ENCODE measurements around the gene NEIL1. TPM values are rescaled to one million over a fixed set of nuclear protein-coding genes. Genes with fewer than 3 reads are reported as not detected.
"Not testable (repeated sequence)": the region's sequence is repeated elsewhere in the genome, so short reads cannot be mapped to it uniquely, and the experiment has no call there.

NEIL1 gene
- total RNA-seq, 1 donor from 2014 or later: 42.1 TPM

DNA sequence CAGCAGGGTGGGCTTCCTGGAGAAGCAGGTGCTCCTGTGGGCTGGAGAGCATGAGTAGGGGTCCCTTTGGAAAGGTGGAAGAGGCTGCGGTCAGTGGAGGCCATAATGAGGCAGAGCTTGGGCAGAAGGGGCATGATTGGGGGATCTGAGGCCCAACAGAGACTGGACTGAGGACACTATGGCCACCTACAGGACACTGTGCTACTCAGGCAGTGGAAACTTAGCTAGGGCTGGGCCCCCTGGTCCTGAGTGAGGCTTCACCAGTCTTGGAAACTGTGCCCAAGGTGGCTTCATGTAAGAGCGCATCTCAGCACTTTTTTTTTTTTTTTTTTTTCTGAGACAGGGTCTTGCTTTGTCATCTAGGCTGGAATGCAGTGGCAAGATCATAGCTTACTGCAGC, 17.3 kb upstream of the NEIL1 start:
- TF ChIP-seq CTCF (IDR thresholded peaks at IDR 0.05): no peak
- H3K27me3 ChIP-seq: no peaks in the 10 kb centered on the region
- no peaks in the 10 kb centered on the region for H3K4me1 ChIP-seq
- ATAC-seq (peak; percentile 10), DNase-seq (no peak)
- intact Hi-C loops (cut with DNase I): no loop called here
- H3K36me3 ChIP-seq: no peaks in the 10 kb centered on the region
- no peak overlapping the region for H3K27ac ChIP-seq
- H3K9me3 ChIP-seq: no peaks in the 10 kb centered on the region
- H3K4me3 ChIP-seq: no peak overlapping the region

DNA sequence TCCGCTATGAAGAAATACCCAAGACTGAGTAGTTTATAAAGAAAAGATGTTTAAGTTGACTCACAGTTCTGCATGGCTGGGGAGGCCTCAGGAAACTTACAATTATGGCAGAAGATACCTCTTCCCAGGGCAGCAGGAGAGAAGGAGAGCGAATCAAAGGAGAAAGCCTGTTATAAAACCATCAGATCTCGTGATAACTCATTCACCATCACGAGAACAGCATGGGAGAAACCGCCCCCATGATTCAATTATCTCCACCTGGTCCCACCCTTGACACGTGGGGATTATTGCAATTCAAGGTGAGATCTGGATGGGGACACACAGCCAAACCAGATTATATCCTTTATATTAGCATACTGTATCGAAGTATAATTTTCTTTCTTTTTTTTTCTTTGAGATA, 14.7 kb upstream of the NEIL1 start:
- H3K27me3 ChIP-seq; H3K27ac ChIP-seq; ATAC-seq; H3K9me3 ChIP-seq; intact Hi-C loops (cut with DNase I); H3K4me1 ChIP-seq; H3K36me3 ChIP-seq; H3K4me3 ChIP-seq; DNase-seq: not testable (repeated sequence)

- DNase-seq; H3K27ac ChIP-seq; H3K4me3 ChIP-seq; ATAC-seq; H3K4me1 ChIP-seq; intact Hi-C loops (cut with DNase I); H3K36me3 ChIP-seq; H3K9me3 ChIP-seq; H3K27me3 ChIP-seq: not testable (repeated sequence)
These were observed 13.0 kb upstream of the NEIL1 start for GRCh38 chr15:75333654-75334419.

- H3K27me3 ChIP-seq: no peaks in the 10 kb centered on the region
- H3K4me3 ChIP-seq: peak overlapping the region; percentile 73
- intact Hi-C loops (cut with DNase I): no loop called here
- no peak overlapping the region for H3K27ac ChIP-seq
- TF ChIP-seq CTCF (IDR thresholded peaks at IDR 0.05): no peak
- DNase-seq (no peak), ATAC-seq (no peak)
- no peaks in the 10 kb centered on the region for H3K9me3 ChIP-seq
- peaks cover 10% of the 10 kb centered on the region for H3K36me3 ChIP-seq
- peaks cover 8% of the 10 kb centered on the region for H3K4me1 ChIP-seq
These were observed 11.5 kb upstream of the NEIL1 start for GRCh38 chr15:75335313-75335704.

- ATAC-seq (peak; percentile 94), DNase-seq (peak; percentile 97)
- peak within 1 kb of the TSS; percentile 72 for H3K27ac ChIP-seq
- peak within 1 kb of the TSS; percentile 73 for H3K4me3 ChIP-seq
- TF ChIP-seq CTCF (IDR thresholded peaks at IDR 0.05): no peak
- no peaks in the 10 kb centered on the region for H3K27me3 ChIP-seq
- peaks cover 8% of the 10 kb centered on the region for H3K4me1 ChIP-seq
- H3K9me3 ChIP-seq: no peaks in the 10 kb centered on the region
- peaks cover 11% of the 10 kb centered on the region for H3K36me3 ChIP-seq
- intact Hi-C loops (cut with DNase I): no loop called here
These were observed 11.0 kb upstream of the NEIL1 start, which contains the start of gene COMMD4 for GRCh38 chr15:75335705-75336355. Gene COMMD4, plus strand, starts transcription at chr15:75336063. Its CDS starts 27 bp downstream, at chr15:75336090.

- H3K4me3 ChIP-seq: no peak overlapping the region
- peaks cover 8% of the 10 kb centered on the region for H3K4me1 ChIP-seq
- intact Hi-C loops (cut with DNase I): no loop called here
- ATAC-seq: no peak
- H3K27ac ChIP-seq: no peak overlapping the region
- H3K9me3 ChIP-seq: no peaks in the 10 kb centered on the region
- no peak for DNase-seq
- H3K36me3 ChIP-seq: peaks cover 11% of the 10 kb centered on the region
- no peaks in the 10 kb centered on the region for H3K27me3 ChIP-seq
- TF ChIP-seq CTCF (IDR thresholded peaks at IDR 0.05): no peak
These were observed 8.1 kb upstream of the NEIL1 start for GRCh38 chr15:75338661-75339240.
